Measurements from ENCODE around the gene EPS8L1.

EPS8L1 gene

DNA sequence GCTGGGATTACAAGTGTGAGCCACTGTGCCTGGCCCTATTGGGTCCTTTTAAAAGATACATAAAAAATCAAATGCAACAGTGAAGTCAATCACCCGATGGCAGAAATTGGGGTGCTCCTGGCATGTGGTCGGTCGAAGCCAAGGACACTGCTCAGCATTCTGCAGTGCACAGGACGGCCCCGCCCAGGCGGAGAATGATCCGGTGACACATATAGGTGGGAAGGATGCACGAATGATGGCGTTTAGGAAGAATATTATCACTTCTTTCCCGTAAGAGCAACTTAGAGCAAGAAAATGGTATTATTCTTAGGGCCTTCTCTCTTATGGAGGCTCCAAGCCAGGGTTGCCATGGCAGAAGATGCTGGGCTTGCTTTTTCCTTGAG lies 34.4 kb upstream of the EPS8L1 start:
- TF ChIP-seq, protein P1, sequence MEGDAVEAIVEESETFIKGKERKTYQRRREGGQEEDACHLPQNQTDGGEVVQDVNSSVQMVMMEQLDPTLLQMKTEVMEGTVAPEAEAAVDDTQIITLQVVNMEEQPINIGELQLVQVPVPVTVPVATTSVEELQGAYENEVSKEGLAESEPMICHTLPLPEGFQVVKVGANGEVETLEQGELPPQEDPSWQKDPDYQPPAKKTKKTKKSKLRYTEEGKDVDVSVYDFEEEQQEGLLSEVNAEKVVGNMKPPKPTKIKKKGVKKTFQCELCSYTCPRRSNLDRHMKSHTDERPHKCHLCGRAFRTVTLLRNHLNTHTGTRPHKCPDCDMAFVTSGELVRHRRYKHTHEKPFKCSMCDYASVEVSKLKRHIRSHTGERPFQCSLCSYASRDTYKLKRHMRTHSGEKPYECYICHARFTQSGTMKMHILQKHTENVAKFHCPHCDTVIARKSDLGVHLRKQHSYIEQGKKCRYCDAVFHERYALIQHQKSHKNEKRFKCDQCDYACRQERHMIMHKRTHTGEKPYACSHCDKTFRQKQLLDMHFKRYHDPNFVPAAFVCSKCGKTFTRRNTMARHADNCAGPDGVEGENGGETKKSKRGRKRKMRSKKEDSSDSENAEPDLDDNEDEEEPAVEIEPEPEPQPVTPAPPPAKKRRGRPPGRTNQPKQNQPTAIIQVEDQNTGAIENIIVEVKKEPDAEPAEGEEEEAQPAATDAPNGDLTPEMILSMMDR (IDR thresholded peaks at IDR 0.05), result no peak

DNA sequence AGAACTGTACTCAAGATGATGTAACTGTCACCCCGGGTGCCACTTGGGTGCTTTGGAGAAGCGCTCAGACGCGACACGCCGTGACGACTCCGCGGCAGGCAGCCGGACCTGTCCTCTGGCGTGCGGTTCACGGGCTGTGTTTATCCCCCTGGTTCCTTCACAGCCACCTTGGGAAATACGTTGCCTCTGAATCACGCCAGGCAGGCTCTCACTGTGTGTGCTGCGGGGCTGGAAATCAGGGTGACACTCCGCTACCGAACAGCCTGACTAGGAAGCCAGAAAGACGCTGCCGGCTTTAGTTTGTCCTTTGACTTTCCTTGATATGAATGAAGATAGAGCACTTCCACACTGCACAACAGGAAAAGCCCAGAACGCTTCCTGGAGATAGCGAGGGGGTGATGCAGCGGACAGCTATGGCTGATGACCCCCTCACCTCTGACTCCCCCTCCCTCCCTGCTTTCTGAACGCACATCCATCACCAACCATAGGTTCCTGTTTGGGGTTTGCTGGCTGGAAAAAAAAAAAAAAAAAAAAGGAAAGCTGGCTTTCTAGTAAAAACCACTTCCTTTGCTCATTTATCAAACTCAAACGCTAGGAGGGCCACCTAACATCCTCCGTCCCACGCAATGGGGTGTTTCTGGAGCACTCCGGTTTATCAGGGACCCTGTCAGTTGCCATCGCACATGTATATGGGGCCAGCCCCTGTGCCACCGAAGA lies 33.9 kb upstream of the EPS8L1 start:
- TF ChIP-seq, protein P1 (IDR thresholded peaks at IDR 0.05), result no peak

DNA sequence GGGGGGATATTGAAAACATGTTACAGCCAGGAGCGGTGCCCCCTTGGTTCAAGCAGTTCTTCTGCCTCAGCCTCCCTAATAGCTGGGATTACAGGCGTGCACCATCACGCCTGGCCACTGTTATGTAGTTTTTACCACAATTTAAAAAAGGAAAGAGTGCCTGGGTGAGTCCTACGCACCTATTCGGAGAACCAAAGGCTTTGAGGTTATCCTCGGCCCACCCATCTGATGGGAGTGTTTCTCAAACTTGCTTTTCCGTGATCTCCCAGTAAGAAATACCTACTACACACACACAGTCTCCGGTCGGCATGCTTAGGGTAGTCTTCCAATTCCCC lies 33.4 kb upstream of the EPS8L1 start:
- TF ChIP-seq, protein P1 (IDR thresholded peaks at IDR 0.05), result no peak

DNA sequence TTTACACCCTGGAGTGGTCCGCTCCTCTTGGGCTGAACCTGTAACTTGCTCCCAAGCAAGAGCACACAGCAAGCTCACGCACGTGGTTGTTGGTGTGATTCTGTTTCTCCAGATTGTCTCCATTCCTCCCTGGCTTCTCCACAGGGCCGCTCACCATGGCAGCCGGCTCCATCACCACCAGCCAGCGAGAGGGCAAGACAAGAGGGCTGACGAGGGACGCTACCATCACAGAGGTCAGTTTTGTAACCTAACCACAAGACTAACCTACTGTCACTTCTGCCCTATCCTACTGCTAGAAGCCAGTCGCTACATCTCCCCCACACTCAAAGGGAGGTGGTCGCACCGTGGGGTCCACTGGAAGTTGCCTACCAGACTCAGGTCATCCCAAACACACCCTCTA lies 33.0 kb upstream of the EPS8L1 start:
- TF ChIP-seq, protein P1 (IDR thresholded peaks at IDR 0.05), result no peak

DNA sequence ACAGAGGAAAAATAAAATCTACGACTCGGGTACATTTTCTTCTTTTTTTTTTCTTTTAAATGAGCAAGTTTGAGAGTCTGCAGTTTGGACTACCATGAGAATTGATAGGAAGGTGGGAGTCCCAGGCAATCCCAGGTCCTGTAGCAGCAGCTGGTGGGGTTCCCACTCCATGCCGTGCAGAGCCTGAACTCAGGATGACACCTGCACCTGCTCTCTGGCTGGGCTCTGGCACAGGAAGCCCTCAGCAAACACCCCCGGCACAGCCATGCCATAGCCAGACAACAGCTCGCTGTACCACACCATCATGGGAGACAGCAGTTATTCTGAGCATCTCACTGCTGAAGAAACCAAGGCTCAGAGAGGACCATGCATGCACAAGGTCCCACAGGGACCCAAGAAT lies 31.4 kb upstream of the EPS8L1 start:
- TF ChIP-seq, protein P1 (IDR thresholded peaks at IDR 0.05), result no peak

DNA sequence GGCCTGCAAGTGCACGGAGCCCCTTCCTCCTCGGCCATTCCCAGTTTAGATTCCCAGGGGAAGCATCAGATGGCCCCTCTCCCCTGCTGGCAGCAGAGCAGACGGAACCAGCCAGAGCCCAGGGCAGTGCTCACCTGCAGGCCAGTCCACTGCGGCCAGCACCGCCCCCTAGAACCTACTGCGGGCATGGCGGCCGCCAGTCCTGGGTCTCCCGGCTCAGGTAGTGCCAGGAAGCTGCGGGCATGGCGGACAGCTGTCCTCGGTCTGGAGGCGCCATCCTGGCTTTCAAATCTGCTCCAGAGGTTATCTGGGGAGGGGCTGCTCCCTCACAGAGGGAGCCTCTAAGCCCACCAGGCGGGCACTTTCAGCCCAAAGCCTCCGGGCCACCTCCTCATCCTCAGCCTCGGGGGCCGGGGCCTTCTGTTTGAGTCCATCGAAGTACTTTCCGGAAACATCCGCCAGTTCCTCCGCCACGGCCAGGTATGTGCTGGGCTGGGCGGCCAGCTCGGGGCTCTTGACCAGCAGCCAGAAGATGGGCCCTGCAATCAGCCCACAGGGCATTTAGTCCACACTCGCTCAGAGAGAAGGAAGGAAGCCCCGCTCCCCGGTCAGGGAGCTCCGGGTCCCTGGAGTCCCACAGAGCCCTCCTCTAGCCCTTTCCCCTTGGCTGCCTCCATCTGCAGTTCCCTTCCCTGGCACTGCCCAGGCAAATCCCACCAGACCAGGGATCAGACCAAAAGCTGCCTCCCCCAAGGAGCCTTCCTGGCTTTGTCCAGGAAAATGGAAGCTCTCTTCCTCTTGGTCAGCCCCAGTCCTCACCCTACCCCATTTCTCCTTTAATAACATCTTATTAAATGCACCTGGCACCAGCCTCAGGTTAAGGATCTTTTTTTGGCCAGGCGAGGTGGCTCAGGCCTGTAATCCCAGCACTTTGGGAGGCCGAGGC lies 30.6 kb upstream of the EPS8L1 start:
- TF ChIP-seq, protein P1 (IDR thresholded peaks at IDR 0.05), result no peak

DNA sequence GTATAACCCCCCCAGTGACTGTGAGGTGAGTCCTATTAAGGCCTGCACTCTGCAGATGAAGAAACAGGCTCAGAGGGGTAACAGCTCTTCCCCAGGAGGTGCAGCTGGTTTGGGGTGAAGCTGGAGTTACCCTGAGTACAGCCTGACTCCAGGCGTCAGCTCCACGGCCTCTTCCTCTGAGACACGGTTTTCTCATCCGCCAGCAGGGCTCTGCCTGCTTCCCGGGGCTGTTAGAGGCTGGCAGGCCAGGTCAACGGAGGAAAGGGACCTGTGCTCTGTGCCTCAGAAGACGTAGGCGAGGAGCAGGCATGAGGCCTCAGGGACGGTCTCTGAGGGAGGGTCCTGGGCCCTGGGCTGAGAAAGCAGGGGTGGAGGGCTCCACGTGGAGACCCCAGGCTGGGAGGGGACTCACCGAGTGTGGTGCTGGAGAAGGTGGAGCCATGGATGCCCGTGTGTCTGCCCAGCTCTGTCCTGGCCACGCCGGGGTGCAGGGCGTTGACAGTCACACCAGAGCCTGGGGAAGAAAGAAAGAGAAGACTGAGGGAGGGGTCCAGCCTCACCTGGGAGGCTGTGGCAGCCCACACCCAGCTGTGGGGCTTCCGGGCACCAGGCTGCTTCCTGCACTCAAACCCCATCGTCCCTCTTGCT lies 28.6 kb upstream of the EPS8L1 start:
- TF ChIP-seq, protein P1 (IDR thresholded peaks at IDR 0.05), result no peak
